Measurements from ENCODE around the gene MUC4.

GRCh38 chr3:195811756-195812155 is at the start of gene MUC4:
- TF ChIP-seq EZH2phosphoT487 (conservative IDR thresholded peaks at IDR 0.05; ENCODE audit: low read length) = no peak
- no peak for TF ChIP-seq CTCF (IDR thresholded peaks at IDR 0.05; ENCODE audit: insufficient read depth, low read length, poor library complexity, severe bottlenecking)

Data from SU-DHL-6 (cell line).